Measurements from ENCODE around the gene ZNF566. TPM values are rescaled to one million over a fixed set of nuclear protein-coding genes. Genes with fewer than 3 reads are reported as not detected.
A peak's percentile ranks its signal among the peaks of the same experiment; 100 is the strongest.

Gene ZNF566
- total and polyA plus RNA-seq, 2 donors (not counting 1 experiment from before 2014, with no cell fraction given) = 6.0 to 15.4 TPM

DNA sequence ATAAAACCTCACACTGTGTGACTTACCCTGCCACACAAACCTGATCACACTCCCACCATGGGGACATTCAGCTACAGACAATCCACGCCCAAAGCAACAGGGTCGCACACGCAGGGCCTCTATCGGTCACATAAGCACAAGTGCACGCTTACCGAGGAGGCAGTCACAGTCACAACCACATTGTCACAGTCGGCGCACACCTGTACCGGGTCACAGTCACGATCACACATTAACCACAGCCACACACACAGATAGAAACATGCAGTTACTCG is 579 bp downstream of the ZNF566 start:
- peaks cover 4% of the 10 kb centered on the region for H3K79me2 ChIP-seq (ENCODE audit: control insufficient read depth, insufficient read depth, low read length)
- DNase-seq (ENCODE audit: low read depth in 2 of 2) = peak in 1 of 2 donors; percentile 18

DNA sequence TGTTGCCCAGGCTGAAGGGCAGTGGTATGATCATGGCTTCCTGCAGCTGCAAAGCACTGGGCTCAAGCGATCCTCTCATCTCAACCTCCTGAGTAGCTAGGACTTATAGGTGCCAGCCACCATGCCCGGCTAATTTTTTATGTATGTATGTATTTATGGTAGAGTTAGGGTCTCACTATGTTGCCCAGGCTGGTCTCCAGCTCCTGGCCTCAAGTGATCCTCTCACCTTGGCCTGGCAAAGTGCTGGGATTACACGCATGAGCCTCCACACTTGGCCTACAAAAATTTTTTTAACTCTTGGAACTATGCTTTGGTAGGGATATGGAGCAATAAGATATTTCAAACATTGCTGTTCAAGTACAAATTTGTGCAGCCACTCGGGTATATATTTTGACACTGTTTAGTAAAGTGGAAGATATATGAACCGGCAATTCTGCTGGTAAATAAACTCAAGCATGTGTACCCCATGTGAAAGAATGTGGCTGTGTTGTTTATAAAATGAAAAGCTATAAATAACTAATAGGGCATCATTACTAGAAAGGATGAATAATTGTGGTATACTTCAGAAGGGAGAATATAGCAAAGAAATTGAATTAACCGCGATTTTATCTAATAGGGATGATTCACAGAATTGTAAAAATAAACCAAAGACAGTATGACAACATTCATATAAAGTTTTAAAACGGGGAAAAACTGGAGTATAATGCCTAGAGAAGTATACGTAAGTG is 1.1 kb downstream of the ZNF566 start:
- H4K20me1 ChIP-seq (ENCODE audit: control insufficient read depth, extremely low read depth, insufficient read depth, low read length) = no peaks in the 10 kb centered on the region
- peak overlapping the region; percentile 91 to 100 (median 94) for H3K4me3 ChIP-seq (replicated peaks in 1 of 4; ENCODE audit: control extremely low read depth in 1 of 4, insufficient read depth in 1 of 4, low read depth in 3 of 4, low read length in 4 of 4)
- H3K9ac ChIP-seq (ENCODE audit: insufficient read depth, low read length) = peak overlapping the region; percentile 95
- peak overlapping the region; percentile 100 for H2AFZ ChIP-seq (ENCODE audit: low read length)
- H3K27me3 ChIP-seq (ENCODE audit: control insufficient read depth, insufficient read depth, low read length) = no peaks in the 10 kb centered on the region
- TF ChIP-seq, protein P1, sequence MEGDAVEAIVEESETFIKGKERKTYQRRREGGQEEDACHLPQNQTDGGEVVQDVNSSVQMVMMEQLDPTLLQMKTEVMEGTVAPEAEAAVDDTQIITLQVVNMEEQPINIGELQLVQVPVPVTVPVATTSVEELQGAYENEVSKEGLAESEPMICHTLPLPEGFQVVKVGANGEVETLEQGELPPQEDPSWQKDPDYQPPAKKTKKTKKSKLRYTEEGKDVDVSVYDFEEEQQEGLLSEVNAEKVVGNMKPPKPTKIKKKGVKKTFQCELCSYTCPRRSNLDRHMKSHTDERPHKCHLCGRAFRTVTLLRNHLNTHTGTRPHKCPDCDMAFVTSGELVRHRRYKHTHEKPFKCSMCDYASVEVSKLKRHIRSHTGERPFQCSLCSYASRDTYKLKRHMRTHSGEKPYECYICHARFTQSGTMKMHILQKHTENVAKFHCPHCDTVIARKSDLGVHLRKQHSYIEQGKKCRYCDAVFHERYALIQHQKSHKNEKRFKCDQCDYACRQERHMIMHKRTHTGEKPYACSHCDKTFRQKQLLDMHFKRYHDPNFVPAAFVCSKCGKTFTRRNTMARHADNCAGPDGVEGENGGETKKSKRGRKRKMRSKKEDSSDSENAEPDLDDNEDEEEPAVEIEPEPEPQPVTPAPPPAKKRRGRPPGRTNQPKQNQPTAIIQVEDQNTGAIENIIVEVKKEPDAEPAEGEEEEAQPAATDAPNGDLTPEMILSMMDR (conservative IDR thresholded peaks at IDR 0.05 in 1 of 2, IDR thresholded peaks at IDR 0.05 in 1 of 2; ENCODE audit: low read depth in 1 of 2, low read length in 2 of 2) = no peak
- TF ChIP-seq EZH2 (IDR thresholded peaks at IDR 0.05; ENCODE audit: low read length, missing control alignments) = no peak
- H3K4me2 ChIP-seq (ENCODE audit: extremely low read depth, insufficient read depth, low read length) = peak overlapping the region; percentile 98
- H3K79me2 ChIP-seq (ENCODE audit: control insufficient read depth, insufficient read depth, low read length) = peaks cover 4% of the 10 kb centered on the region
- peak overlapping the region; percentile 94 for H3K27ac ChIP-seq (ENCODE audit: insufficient read depth, low read length)
- no peaks in the 10 kb centered on the region for H3K9me3 ChIP-seq (ENCODE audit: control insufficient read depth, insufficient read depth, low read depth, low read length)
- peaks cover 7% of the 10 kb centered on the region for H3K4me1 ChIP-seq (ENCODE audit: control insufficient read depth, extremely low read depth, insufficient read depth, low read length)
- peak; percentile 27 to 45 for DNase-seq (ENCODE audit: low read depth in 2 of 2)
- no peaks in the 10 kb centered on the region for H3K36me3 ChIP-seq (ENCODE audit: control insufficient read depth, insufficient read depth, low read length)

More for the DNA sequence above, 579 bp downstream of the ZNF566 start:
- H4K20me1 ChIP-seq (ENCODE audit: control insufficient read depth, extremely low read depth, insufficient read depth, low read length) = no peaks in the 10 kb centered on the region
- peak overlapping the region; percentile 91 to 100 (median 94) for H3K4me3 ChIP-seq (replicated peaks in 1 of 4; ENCODE audit: control extremely low read depth in 1 of 4, insufficient read depth in 1 of 4, low read depth in 3 of 4, low read length in 4 of 4)
- H3K27ac ChIP-seq (ENCODE audit: insufficient read depth, low read length) = peak overlapping the region; percentile 94
- TF ChIP-seq, protein P1 (conservative IDR thresholded peaks at IDR 0.05 in 1 of 2, IDR thresholded peaks at IDR 0.05 in 1 of 2; ENCODE audit: low read depth in 1 of 2, low read length in 2 of 2) = no peak
- no peaks in the 10 kb centered on the region for H3K27me3 ChIP-seq (ENCODE audit: control insufficient read depth, insufficient read depth, low read length)
- peak overlapping the region; percentile 98 for H3K4me2 ChIP-seq (ENCODE audit: extremely low read depth, insufficient read depth, low read length)
- peaks cover 7% of the 10 kb centered on the region for H3K4me1 ChIP-seq (ENCODE audit: control insufficient read depth, extremely low read depth, insufficient read depth, low read length)
- H3K36me3 ChIP-seq (ENCODE audit: control insufficient read depth, insufficient read depth, low read length) = no peaks in the 10 kb centered on the region
- H3K9ac ChIP-seq (ENCODE audit: insufficient read depth, low read length) = peak overlapping the region; percentile 95
- no peaks in the 10 kb centered on the region for H3K9me3 ChIP-seq (ENCODE audit: control insufficient read depth, insufficient read depth, low read depth, low read length)
- peak overlapping the region; percentile 100 for H2AFZ ChIP-seq (ENCODE audit: low read length)

DNA sequence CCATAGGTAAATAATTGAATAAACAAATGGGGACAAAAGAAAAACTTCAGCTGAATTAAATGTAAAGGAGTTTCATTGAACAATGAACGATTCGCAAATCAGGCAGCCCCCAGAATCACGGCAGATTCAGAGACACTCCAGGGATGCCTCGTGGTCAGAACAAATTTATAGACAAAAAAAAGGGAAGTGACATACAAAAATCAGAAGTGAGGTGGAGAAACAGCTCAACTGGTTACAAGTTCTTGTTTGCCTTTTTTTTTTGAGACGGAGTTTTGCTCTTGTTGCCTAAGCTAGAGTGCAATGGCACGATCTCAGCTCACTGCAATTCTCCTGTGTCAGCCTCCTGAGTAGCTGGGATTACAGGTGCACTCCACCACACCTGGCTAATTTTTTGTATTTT is 5.7 kb downstream of the ZNF566 start:
- Histone ChIP-seq H4K20me1 (ENCODE audit: control insufficient read depth, extremely low read depth, insufficient read depth, low read length) (no peaks in the 10 kb centered on the region), H2AFZ (ENCODE audit: low read length) (no peak overlapping the region), H3K4me1 (ENCODE audit: control insufficient read depth, extremely low read depth, insufficient read depth, low read length) (peaks cover 5% of the 10 kb centered on the region), H3K79me2 (ENCODE audit: control insufficient read depth, insufficient read depth, low read length) (no peaks in the 10 kb centered on the region), H3K9ac (ENCODE audit: insufficient read depth, low read length) (no peak overlapping the region), H3K27me3 (ENCODE audit: control insufficient read depth, insufficient read depth, low read length) (no peaks in the 10 kb centered on the region), H3K36me3 (ENCODE audit: control insufficient read depth, insufficient read depth, low read length) (no peaks in the 10 kb centered on the region), H3K4me2 (ENCODE audit: extremely low read depth, insufficient read depth, low read length) (no peak overlapping the region), H3K9me3 (ENCODE audit: control insufficient read depth, insufficient read depth, low read depth, low read length) (no peaks in the 10 kb centered on the region), H3K27ac (ENCODE audit: insufficient read depth, low read length) (no peak overlapping the region), H3K4me3 (replicated peaks in 1 of 4; ENCODE audit: control extremely low read depth in 1 of 4, insufficient read depth in 1 of 4, low read depth in 3 of 4, low read length in 4 of 4) (no peak overlapping the region)
- DNase-seq (ENCODE audit: low read depth in 2 of 2) = no peak
- TF ChIP-seq EZH2 (IDR thresholded peaks at IDR 0.05; ENCODE audit: low read length, missing control alignments) = no peak
- TF ChIP-seq, protein P1 (conservative IDR thresholded peaks at IDR 0.05 in 1 of 2, IDR thresholded peaks at IDR 0.05 in 1 of 2; ENCODE audit: low read depth in 1 of 2, low read length in 2 of 2) = no peak

All from fibroblast of lung (primary cell).